Progenitor cell of endocrine pancreas (in vitro differentiated cells): ENCODE data around the gene ARHGEF4. TPM values are rescaled to one million over a fixed set of nuclear protein-coding genes. Genes with fewer than 3 reads are reported as not detected.

ENCODE experiments used
- DNase-seq: peaks from one replicate; pipeline ENCODE4 v3.0.0; 2021; ENCODE audit warnings: low spot score; ENCODE audit not compliant: unreplicated experiment
- H3K27ac Mint-ChIP-seq: 2 replicates; pipeline ENCODE4 v1.8.0; 2021; ENCODE audit warnings: mild to moderate bottlenecking, moderate library complexity, mixed read lengths
- H3K27me3 Mint-ChIP-seq: 2 replicates; pipeline ENCODE4 v1.8.0; 2021; ENCODE audit warnings: mixed read lengths
- H3K36me3 Mint-ChIP-seq: 2 replicates; pipeline ENCODE4 v1.8.0; 2022; ENCODE audit warnings: mixed read lengths; ENCODE audit not compliant: insufficient read depth
- H3K4me1 Mint-ChIP-seq: 2 replicates; pipeline ENCODE4 v1.8.0; 2021; ENCODE audit warnings: low read depth, mixed read lengths
- H3K4me3 Mint-ChIP-seq: 2 replicates; pipeline ENCODE4 v1.8.0; 2021; ENCODE audit warnings: low read depth, mild to moderate bottlenecking, moderate library complexity, mixed read lengths
- H3K9me3 Mint-ChIP-seq: 2 replicates; pipeline ENCODE4 v1.8.0; 2021; ENCODE audit warnings: low read depth, mixed read lengths
- total RNA-seq: library from RNA; stranded (reverse); gene quantifications from 2 replicates; pipeline ENCODE4 v1.2.1, GENCODE V29; 2021
- TF ChIP-seq, protein P1 (sequence below): fragments of 200-600 bp; sonication (generic); IDR thresholded peaks from one replicate; pipeline ENCODE4 v1.5.0; 2021; ENCODE audit warnings: antibody characterized with exemption, mild to moderate bottlenecking; ENCODE audit not compliant: unreplicated experiment

ARHGEF4 gene
- total RNA-seq, 1 donor from 2014 or later: 5.6 TPM

GRCh38 chr2:130947967-130948366 is 111.3 kb downstream of the ARHGEF4 start:
- Mint-ChIP-seq H3K4me1 (no peaks in the 10 kb centered on the region), H3K27ac (no peak overlapping the region), H3K9me3 (peaks cover 19% of the 10 kb centered on the region), H3K36me3 (peaks cover 5% of the 10 kb centered on the region), H3K4me3 (no peak overlapping the region), H3K27me3 (no peaks in the 10 kb centered on the region)
- TF ChIP-seq, protein P1, sequence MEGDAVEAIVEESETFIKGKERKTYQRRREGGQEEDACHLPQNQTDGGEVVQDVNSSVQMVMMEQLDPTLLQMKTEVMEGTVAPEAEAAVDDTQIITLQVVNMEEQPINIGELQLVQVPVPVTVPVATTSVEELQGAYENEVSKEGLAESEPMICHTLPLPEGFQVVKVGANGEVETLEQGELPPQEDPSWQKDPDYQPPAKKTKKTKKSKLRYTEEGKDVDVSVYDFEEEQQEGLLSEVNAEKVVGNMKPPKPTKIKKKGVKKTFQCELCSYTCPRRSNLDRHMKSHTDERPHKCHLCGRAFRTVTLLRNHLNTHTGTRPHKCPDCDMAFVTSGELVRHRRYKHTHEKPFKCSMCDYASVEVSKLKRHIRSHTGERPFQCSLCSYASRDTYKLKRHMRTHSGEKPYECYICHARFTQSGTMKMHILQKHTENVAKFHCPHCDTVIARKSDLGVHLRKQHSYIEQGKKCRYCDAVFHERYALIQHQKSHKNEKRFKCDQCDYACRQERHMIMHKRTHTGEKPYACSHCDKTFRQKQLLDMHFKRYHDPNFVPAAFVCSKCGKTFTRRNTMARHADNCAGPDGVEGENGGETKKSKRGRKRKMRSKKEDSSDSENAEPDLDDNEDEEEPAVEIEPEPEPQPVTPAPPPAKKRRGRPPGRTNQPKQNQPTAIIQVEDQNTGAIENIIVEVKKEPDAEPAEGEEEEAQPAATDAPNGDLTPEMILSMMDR: no peak
- no peak for DNase-seq

DNA sequence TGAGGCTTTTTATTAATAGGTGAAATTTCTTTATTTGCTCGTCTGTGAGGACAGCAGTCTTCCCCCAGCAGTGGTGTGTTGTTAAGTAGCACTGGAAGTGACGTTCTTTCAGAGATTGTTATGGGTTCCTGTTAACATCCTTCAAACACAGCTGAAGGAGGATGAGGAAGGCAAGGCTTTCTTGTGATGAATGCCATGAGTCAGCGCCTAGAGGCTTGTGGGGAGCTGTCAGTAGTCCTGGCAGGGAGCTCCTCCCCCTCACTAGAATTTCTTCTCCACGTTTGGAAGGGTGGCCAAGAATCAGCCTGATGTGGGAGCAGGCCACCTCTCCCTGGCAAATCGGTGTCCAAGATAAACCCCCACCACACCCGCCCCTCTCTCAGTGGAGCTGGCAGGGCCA is 113.2 kb downstream of the ARHGEF4 start:
- no peak overlapping the region for H3K4me3 Mint-ChIP-seq
- H3K27me3 Mint-ChIP-seq: no peaks in the 10 kb centered on the region
- TF ChIP-seq, protein P1: no peak
- H3K27ac Mint-ChIP-seq: no peak overlapping the region
- H3K9me3 Mint-ChIP-seq: peaks cover 15% of the 10 kb centered on the region
- no peaks in the 10 kb centered on the region for H3K4me1 Mint-ChIP-seq
- H3K36me3 Mint-ChIP-seq: peaks cover 5% of the 10 kb centered on the region
- no peak for DNase-seq

GRCh38 chr2:130951018-130951417 is 114.3 kb downstream of the ARHGEF4 start:
- Mint-ChIP-seq H3K27ac (no peak overlapping the region), H3K36me3 (no peaks in the 10 kb centered on the region), H3K4me1 (no peaks in the 10 kb centered on the region), H3K27me3 (no peaks in the 10 kb centered on the region), H3K4me3 (no peak overlapping the region), H3K9me3 (peaks cover 8% of the 10 kb centered on the region)
- DNase-seq: no peak
- TF ChIP-seq, protein P1: no peak

GRCh38 chr2:130954873-130955272 is 118.2 kb downstream of the ARHGEF4 start:
- Mint-ChIP-seq H3K9me3 (peaks cover 8% of the 10 kb centered on the region), H3K27ac (no peak overlapping the region), H3K4me1 (no peaks in the 10 kb centered on the region), H3K4me3 (no peak overlapping the region), H3K36me3 (no peaks in the 10 kb centered on the region), H3K27me3 (peaks cover 18% of the 10 kb centered on the region)
- DNase-seq: no peak
- TF ChIP-seq, protein P1: no peak

DNA sequence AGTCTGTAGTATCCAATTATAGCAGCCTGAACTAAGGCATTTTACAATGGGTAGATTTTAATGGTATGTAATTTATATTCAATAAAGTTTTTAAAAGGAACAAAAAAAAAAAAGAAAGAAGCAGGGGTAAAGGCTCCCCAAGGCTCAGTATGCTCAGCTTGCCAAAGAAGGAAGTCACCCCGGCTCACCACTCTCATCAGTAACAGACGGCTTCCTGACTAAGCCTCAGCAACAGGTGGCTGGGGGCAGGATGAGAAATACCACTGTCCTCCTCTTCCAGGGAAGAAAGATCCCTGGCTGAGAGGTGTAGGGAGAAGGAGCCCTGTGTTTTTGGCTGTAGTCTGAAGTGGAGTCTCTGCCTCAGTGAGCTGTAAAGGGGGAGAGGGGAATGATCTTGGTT is 121.2 kb downstream of the ARHGEF4 start:
- no peaks in the 10 kb centered on the region for H3K36me3 Mint-ChIP-seq
- peaks cover 1% of the 10 kb centered on the region for H3K4me1 Mint-ChIP-seq
- H3K27me3 Mint-ChIP-seq: peaks cover 46% of the 10 kb centered on the region
- no peak overlapping the region for H3K27ac Mint-ChIP-seq
- no peak for DNase-seq
- no peak overlapping the region for H3K4me3 Mint-ChIP-seq
- TF ChIP-seq, protein P1: no peak
- peaks cover 8% of the 10 kb centered on the region for H3K9me3 Mint-ChIP-seq
